Tibial nerve (tissue), 4 donors: ENCODE measurements around the gene ARFGEF3. TPM values are rescaled to one million over a fixed set of nuclear protein-coding genes. Genes with fewer than 3 reads are reported as not detected.
A peak's percentile ranks its signal among the peaks of the same experiment; 100 is the strongest.

Experiments used
- DNase-seq, 2 donors: peaks; one replicate each; pipeline ENCODE4 v3.0.0-alpha.2; 2019; ENCODE audit warnings: low spot score in 2 of 2
- H3K27ac ChIP-seq, 4 donors: fragments of 200-600 bp; sonication (generic) in 3 of 4; one replicate each; pipeline ENCODE4 v1.5.1; 2017 to 2019; ENCODE audit warnings: mild to moderate bottlenecking in 1 of 4
- H3K27me3 ChIP-seq, 2 donors: fragments of 200-600 bp; sonication (generic) in 1 of 2; one replicate each; pipeline versions ENCODE4 v1.5.1 to v1.6.0; 2017 to 2019
- H3K36me3 ChIP-seq, 3 donors: fragments of 200-600 bp; sonication (generic); one replicate each; pipeline ENCODE4 v1.5.1; 2018 to 2019
- H3K4me1 ChIP-seq, 4 donors: fragments of 200-600 bp; sonication (generic) in 3 of 4; one replicate each; pipeline ENCODE4 v1.5.1; 2017 to 2019
- H3K4me3 ChIP-seq, 4 donors: fragments of 200-600 bp; sonication (generic) in 3 of 4; one replicate each; pipeline ENCODE4 v1.5.1; 2017 to 2019; ENCODE audit warnings: mild to moderate bottlenecking in 1 of 4, moderate library complexity in 1 of 4
- H3K9me3 ChIP-seq, 4 donors: fragments of 200-600 bp; sonication (generic) in 3 of 4; one replicate each; pipeline ENCODE4 v1.5.1; 2017 to 2019
- CTCF ChIP-seq, 5 experiments: fragments of 200-600 bp in 3 of 5; fragments of 450-650 bp in 2 of 5; sonication (generic) in 3 of 5; IDR thresholded peaks; one replicate each; pipeline ENCODE4 v1.5.1; 2016 to 2019; ENCODE audit warnings: antibody characterized with exemption in 5 of 5, mild to moderate bottlenecking in 3 of 5, moderate library complexity in 2 of 5
- EP300 ChIP-seq, 2 donors: sonication (generic); formaldehyde crosslinking; IDR thresholded peaks; one replicate each; pipeline ENCODE4 v1.6.1; 2017; ENCODE audit warnings: antibody characterized with exemption in 2 of 2, mild to moderate bottlenecking in 1 of 2
- POLR2A ChIP-seq, 2 donors: fragments of 450-650 bp; IDR thresholded peaks; one replicate each; pipeline ENCODE4 v1.6.1; 2017; ENCODE audit warnings: antibody characterized with exemption in 2 of 2, mild to moderate bottlenecking in 2 of 2, moderate library complexity in 2 of 2
- whole genome bisulfite sequencing, 2 donors: methylation state at CpG; one replicate each; pipeline ENCODE4 v1.1.5; 2018; 5-methylcytosine and 5-hydroxymethylcytosine counted together
- total RNA-seq, 4 donors: library from RNA; depleted of rRNA; stranded (reverse); fragments of >200 nt; gene quantifications; one replicate each; pipeline ENCODE4 v1.1.0, GENCODE V29; 2016

Gene ARFGEF3
- total RNA-seq, 4 donors from 2014 or later, result 3.9 to 6.9 (median 5.4) TPM

- Histone ChIP-seq H3K27me3 (peaks cover 0 to 14% of the 10 kb centered on the region in 2 donors), H3K9me3 (peaks cover 0 to 23% (median 7%) of the 10 kb centered on the region in 4 donors), H3K4me3 (no peak overlapping the region), H3K27ac (no peak overlapping the region), H3K4me1 (no peaks in the 10 kb centered on the region), H3K36me3 (no peaks in the 10 kb centered on the region)
- no peak for DNase-seq
- TF ChIP-seq EP300 (IDR thresholded peaks at IDR 0.05) (no peak), POLR2A (IDR thresholded peaks at IDR 0.05) (no peak), CTCF (IDR thresholded peaks at IDR 0.05) (no peak)
- 73 to 89% methylated on average over 1 of the region's 1 CpG for WGBS, 2 donors
These were observed 6.3 kb upstream of the ARFGEF3 start for GRCh38 chr6:138155443-138155842.

- WGBS, 2 donors, result 41 to 43% methylated on average over 4 of the region's 4 CpGs
- Histone ChIP-seq H3K27me3 (peaks cover 0 to 26% of the 10 kb centered on the region in 2 donors), H3K4me1 (peaks cover 0 to 14% (median 5%) of the 10 kb centered on the region in 4 donors), H3K4me3 (no peak overlapping the region), H3K36me3 (no peaks in the 10 kb centered on the region), H3K9me3 (peaks cover 0 to 10% (median 2%) of the 10 kb centered on the region in 4 donors), H3K27ac (no peak overlapping the region)
- no peak for DNase-seq
- TF ChIP-seq POLR2A (IDR thresholded peaks at IDR 0.05) (no peak), CTCF (IDR thresholded peaks at IDR 0.05) (no peak), EP300 (IDR thresholded peaks at IDR 0.05) (no peak)
These were observed 3.6 kb upstream of the ARFGEF3 start for GRCh38 chr6:138157986-138158638.

- peaks cover 0 to 31% of the 10 kb centered on the region in 2 donors for H3K27me3 ChIP-seq
- H3K9me3 ChIP-seq, result no peaks in the 10 kb centered on the region
- no peak overlapping the region for H3K27ac ChIP-seq
- TF ChIP-seq CTCF (IDR thresholded peaks at IDR 0.05), result no peak
- TF ChIP-seq EP300 (IDR thresholded peaks at IDR 0.05), result no peak
- TF ChIP-seq POLR2A (IDR thresholded peaks at IDR 0.05), result no peak
- 88 to 94% methylated on average over 2 of the region's 2 CpGs for WGBS, 2 donors
- no peak for DNase-seq
- H3K4me1 ChIP-seq, result peaks cover 0 to 14% (median 5%) of the 10 kb centered on the region in 4 donors
- H3K36me3 ChIP-seq, result no peaks in the 10 kb centered on the region
- no peak overlapping the region for H3K4me3 ChIP-seq
These were observed 2.5 kb upstream of the ARFGEF3 start for GRCh38 chr6:138159246-138159645.

GRCh38 chr6:138160329-138161087 is 1.2 kb upstream of the ARFGEF3 start:
- Histone ChIP-seq H3K27ac (no peak overlapping the region), H3K4me3 (no peak overlapping the region), H3K9me3 (no peaks in the 10 kb centered on the region), H3K36me3 (no peaks in the 10 kb centered on the region), H3K4me1 (peaks cover 0 to 14% (median 5%) of the 10 kb centered on the region in 4 donors), H3K27me3 (peaks cover 0 to 39% of the 10 kb centered on the region in 2 donors)
- TF ChIP-seq EP300 (IDR thresholded peaks at IDR 0.05) (no peak), POLR2A (IDR thresholded peaks at IDR 0.05) (no peak), CTCF (IDR thresholded peaks at IDR 0.05) (no peak)
- 80 to 82% methylated on average over 11 of the region's 11 CpGs for WGBS, 2 donors
- DNase-seq, result no peak

- Histone ChIP-seq H3K9me3 (no peaks in the 10 kb centered on the region), H3K4me3 (peak overlapping the region in 2 of 4 donors; percentile 26 to 61), H3K4me1 (peaks cover 0 to 14% (median 5%) of the 10 kb centered on the region in 4 donors), H3K27ac (peak overlapping the region in 1 of 4 donors; percentile 84), H3K27me3 (peaks cover 0 to 40% of the 10 kb centered on the region in 2 donors), H3K36me3 (no peaks in the 10 kb centered on the region)
- TF ChIP-seq CTCF (IDR thresholded peaks at IDR 0.05), result no peak
- TF ChIP-seq POLR2A (IDR thresholded peaks at IDR 0.05), result no peak
- no peak for TF ChIP-seq EP300 (IDR thresholded peaks at IDR 0.05)
- WGBS, 2 donors, result 10 to 19% methylated on average over 6 to 8 of the region's 8 CpGs
- DNase-seq, result no peak
These were observed 726 bp upstream of the ARFGEF3 start for GRCh38 chr6:138161088-138161337.
